ENCODE results near the gene TRUB1.

DNA sequence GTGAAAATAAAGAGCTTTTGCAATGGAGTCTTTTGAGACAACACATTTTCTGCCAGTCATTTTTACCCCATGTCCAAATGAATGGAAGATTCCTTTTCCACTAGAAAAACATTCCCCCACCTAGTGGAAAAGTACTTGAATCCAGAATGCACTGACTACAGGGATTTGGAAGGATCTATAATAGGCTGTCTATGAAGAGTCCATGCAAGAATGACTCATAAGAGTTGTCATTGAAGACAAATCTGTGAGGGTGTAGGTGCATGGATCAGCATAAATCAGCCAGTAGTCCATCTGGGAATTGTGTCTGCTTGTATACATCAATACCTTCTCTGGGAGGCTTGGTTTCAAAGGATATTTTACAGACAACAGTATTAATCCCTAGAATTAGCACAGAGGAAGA, 32.5 kb upstream of the TRUB1 start:
- TF ChIP-seq, protein P1, sequence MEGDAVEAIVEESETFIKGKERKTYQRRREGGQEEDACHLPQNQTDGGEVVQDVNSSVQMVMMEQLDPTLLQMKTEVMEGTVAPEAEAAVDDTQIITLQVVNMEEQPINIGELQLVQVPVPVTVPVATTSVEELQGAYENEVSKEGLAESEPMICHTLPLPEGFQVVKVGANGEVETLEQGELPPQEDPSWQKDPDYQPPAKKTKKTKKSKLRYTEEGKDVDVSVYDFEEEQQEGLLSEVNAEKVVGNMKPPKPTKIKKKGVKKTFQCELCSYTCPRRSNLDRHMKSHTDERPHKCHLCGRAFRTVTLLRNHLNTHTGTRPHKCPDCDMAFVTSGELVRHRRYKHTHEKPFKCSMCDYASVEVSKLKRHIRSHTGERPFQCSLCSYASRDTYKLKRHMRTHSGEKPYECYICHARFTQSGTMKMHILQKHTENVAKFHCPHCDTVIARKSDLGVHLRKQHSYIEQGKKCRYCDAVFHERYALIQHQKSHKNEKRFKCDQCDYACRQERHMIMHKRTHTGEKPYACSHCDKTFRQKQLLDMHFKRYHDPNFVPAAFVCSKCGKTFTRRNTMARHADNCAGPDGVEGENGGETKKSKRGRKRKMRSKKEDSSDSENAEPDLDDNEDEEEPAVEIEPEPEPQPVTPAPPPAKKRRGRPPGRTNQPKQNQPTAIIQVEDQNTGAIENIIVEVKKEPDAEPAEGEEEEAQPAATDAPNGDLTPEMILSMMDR (conservative IDR thresholded peaks at IDR 0.05; ENCODE audit: low read depth, low read length), result no peak
- TF ChIP-seq RAD21 (IDR thresholded peaks at IDR 0.05; ENCODE audit: low read length) (no peak), POLR2A (IDR thresholded peaks at IDR 0.05; ENCODE audit: low read depth, low read length) (no peak), RCOR1 (IDR thresholded peaks at IDR 0.05; ENCODE audit: insufficient replicate concordance, low read length) (no peak), NFE2L2 (IDR thresholded peaks at IDR 0.05; ENCODE audit: low read depth, low read length) (no peak), MAFK (IDR thresholded peaks at IDR 0.05; ENCODE audit: low read depth, low read length) (peak; percentile 38; the same call in 1 of the 2 replicates), SMC3 (IDR thresholded peaks at IDR 0.05; ENCODE audit: low read depth, low read length) (no peak), BHLHE40 (IDR thresholded peaks at IDR 0.05; ENCODE audit: low read depth, low read length) (no peak), CHD1 (IDR thresholded peaks at IDR 0.05; ENCODE audit: low read depth, low read length) (no peak)
- TF ChIP-seq, protein P2, sequence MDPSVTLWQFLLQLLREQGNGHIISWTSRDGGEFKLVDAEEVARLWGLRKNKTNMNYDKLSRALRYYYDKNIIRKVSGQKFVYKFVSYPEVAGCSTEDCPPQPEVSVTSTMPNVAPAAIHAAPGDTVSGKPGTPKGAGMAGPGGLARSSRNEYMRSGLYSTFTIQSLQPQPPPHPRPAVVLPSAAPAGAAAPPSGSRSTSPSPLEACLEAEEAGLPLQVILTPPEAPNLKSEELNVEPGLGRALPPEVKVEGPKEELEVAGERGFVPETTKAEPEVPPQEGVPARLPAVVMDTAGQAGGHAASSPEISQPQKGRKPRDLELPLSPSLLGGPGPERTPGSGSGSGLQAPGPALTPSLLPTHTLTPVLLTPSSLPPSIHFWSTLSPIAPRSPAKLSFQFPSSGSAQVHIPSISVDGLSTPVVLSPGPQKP (IDR thresholded peaks at IDR 0.05; ENCODE audit: borderline replicate concordance, low read depth, low read length), result no peak
- TF ChIP-seq, protein P3, sequence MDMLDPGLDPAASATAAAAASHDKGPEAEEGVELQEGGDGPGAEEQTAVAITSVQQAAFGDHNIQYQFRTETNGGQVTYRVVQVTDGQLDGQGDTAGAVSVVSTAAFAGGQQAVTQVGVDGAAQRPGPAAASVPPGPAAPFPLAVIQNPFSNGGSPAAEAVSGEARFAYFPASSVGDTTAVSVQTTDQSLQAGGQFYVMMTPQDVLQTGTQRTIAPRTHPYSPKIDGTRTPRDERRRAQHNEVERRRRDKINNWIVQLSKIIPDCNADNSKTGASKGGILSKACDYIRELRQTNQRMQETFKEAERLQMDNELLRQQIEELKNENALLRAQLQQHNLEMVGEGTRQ (IDR thresholded peaks at IDR 0.05; ENCODE audit: low read depth, low read length), result no peak
